ENCODE results near the gene LBHD2.

DNA sequence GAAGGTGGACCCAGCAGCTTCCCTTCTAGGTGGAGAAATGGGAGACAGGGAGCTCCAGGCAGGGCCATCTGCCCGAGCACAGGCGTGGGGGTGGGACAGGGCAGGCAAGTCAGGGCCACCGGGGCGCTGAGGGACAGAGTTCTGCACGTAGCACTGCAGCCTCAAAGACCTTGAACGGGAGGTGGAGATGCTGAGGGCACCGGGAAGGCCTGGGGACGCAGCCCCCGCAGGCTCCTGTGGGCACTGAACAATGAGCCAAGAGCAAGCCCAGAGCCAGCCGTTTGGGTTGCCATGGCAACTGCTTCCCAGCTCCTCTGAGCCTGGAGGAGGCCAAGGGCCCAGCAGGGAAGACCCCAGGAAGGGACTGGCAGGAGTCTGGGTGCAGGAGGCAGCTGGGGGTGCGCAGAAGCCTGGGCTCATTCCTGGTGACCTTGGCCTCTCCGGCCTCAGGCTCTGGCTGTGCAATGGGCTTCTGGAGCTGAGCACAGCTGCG, 3.4 kb downstream of the LBHD2 start:
- TF ChIP-seq POLR2AphosphoS5 (IDR thresholded peaks at IDR 0.05) = no peak
- TF ChIP-seq, protein P1, sequence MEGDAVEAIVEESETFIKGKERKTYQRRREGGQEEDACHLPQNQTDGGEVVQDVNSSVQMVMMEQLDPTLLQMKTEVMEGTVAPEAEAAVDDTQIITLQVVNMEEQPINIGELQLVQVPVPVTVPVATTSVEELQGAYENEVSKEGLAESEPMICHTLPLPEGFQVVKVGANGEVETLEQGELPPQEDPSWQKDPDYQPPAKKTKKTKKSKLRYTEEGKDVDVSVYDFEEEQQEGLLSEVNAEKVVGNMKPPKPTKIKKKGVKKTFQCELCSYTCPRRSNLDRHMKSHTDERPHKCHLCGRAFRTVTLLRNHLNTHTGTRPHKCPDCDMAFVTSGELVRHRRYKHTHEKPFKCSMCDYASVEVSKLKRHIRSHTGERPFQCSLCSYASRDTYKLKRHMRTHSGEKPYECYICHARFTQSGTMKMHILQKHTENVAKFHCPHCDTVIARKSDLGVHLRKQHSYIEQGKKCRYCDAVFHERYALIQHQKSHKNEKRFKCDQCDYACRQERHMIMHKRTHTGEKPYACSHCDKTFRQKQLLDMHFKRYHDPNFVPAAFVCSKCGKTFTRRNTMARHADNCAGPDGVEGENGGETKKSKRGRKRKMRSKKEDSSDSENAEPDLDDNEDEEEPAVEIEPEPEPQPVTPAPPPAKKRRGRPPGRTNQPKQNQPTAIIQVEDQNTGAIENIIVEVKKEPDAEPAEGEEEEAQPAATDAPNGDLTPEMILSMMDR (IDR thresholded peaks at IDR 0.05) = no peak
